Activated naive CD8-positive, alpha-beta T cell treated with anti-CD3 and anti-CD28 coated beads, Interleukin-2, amount 50 U/mL, for 24 hours (primary cell): ENCODE results near the gene GCC1.

ENCODE experiments used
- ATAC-seq: fragments of 150-1000 bp; cut with Tn5 transposase; one replicate; pipeline ENCODE4 v1.10.0; 2021
- DNase-seq: peaks from one replicate; pipeline ENCODE4 v3.0.0; 2021
- H3K27ac Mint-ChIP-seq: one replicate; pipeline ENCODE4 v1.8.0; 2021; ENCODE audit warnings: mild to moderate bottlenecking, mixed read lengths
- H3K27me3 Mint-ChIP-seq: one replicate; pipeline ENCODE4 v1.8.0; 2021; ENCODE audit warnings: mixed read lengths
- H3K36me3 Mint-ChIP-seq: one replicate; pipeline ENCODE4 v1.8.0; 2021; ENCODE audit warnings: low read depth, mixed read lengths
- H3K4me1 Mint-ChIP-seq: one replicate; pipeline ENCODE4 v1.8.0; 2021; ENCODE audit warnings: mixed read lengths
- H3K4me3 Mint-ChIP-seq: one replicate; pipeline ENCODE4 v1.8.0; 2021; ENCODE audit warnings: mild to moderate bottlenecking, moderate library complexity, mixed read lengths
- H3K9me3 Mint-ChIP-seq: one replicate; pipeline ENCODE4 v1.8.0; 2021; ENCODE audit warnings: mixed read lengths

The GCC1 gene

DNA sequence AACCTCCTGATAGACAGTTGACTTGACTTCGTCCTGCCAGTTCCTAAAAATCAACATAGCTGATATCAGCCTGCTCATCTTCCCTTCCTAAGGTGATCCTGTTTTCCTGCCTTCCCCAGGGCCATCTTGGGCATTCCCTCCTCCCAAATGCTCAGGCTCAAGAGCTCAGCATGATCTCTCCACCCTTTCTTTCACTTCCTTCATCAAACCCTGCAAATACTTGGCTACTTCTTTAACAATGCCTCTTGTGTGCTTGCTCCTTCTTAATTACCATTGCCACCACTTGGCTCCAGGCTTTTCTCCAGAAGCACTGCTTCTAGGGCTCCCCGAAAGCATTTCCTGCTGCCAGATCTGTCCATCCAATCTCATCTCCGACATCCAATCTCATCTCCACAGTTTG lies 15.5 kb upstream of the GCC1 start:
- DNase-seq (no peak), ATAC-seq (no peak)

DNA sequence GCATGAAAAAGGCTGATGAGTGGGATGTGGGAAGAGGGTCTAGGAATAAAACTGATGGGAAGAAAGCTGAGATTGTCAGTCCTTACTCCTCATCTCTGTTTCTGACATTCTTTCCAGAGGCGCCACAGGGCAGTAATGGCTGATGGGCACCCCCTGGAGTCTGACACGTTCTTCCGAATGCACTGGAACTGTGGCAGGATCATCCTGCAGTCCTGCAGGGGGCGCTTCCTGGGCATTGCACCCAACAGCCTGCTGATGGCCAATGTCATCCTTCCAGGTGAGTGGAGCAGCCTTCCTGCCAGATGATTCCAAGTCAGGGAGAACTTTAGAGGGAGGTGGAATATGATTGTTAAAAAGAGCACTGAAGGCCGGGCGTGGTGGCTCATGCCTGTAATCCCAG lies 12.9 kb upstream of the GCC1 start:
- H3K9me3 Mint-ChIP-seq: no peaks in the 10 kb centered on the region
- ATAC-seq (no peak), DNase-seq (no peak)
- H3K27ac Mint-ChIP-seq: no peak overlapping the region
- peaks cover 2% of the 10 kb centered on the region for H3K36me3 Mint-ChIP-seq
- no peak overlapping the region for H3K4me3 Mint-ChIP-seq
- no peaks in the 10 kb centered on the region for H3K4me1 Mint-ChIP-seq
- no peaks in the 10 kb centered on the region for H3K27me3 Mint-ChIP-seq

More for the DNA sequence above, 15.5 kb upstream of the GCC1 start:
- no peaks in the 10 kb centered on the region for H3K27me3 Mint-ChIP-seq
- no peaks in the 10 kb centered on the region for H3K9me3 Mint-ChIP-seq
- no peaks in the 10 kb centered on the region for H3K4me1 Mint-ChIP-seq
- H3K27ac Mint-ChIP-seq: no peak overlapping the region
- H3K36me3 Mint-ChIP-seq: peaks cover 2% of the 10 kb centered on the region
- no peak overlapping the region for H3K4me3 Mint-ChIP-seq

DNA sequence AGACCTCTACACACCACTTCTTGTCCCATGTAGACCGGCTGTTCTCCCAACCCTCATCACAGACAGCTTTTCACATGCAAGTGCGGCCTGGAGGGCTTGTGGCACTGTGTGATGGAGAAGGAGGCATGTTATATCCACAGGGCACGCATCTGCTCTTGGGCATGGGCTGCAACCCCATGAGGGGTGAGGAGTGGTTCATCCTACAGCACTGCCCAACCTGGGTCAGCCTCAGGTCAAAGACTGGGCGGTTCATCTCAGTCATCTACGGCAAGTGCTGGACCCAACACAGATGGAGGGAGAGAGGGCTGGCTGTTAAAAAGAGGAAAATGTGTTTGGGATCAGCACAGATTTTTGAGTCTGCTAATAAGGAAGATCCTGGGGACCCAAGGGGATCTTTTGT lies 10.3 kb upstream of the GCC1 start:
- DNase-seq: no peak
- no peaks in the 10 kb centered on the region for H3K9me3 Mint-ChIP-seq
- no peak overlapping the region for H3K27ac Mint-ChIP-seq
- no peak overlapping the region for H3K4me3 Mint-ChIP-seq
- no peaks in the 10 kb centered on the region for H3K27me3 Mint-ChIP-seq
- H3K4me1 Mint-ChIP-seq: peaks cover 6% of the 10 kb centered on the region
- no peak for ATAC-seq
- peaks cover 10% of the 10 kb centered on the region for H3K36me3 Mint-ChIP-seq

DNA sequence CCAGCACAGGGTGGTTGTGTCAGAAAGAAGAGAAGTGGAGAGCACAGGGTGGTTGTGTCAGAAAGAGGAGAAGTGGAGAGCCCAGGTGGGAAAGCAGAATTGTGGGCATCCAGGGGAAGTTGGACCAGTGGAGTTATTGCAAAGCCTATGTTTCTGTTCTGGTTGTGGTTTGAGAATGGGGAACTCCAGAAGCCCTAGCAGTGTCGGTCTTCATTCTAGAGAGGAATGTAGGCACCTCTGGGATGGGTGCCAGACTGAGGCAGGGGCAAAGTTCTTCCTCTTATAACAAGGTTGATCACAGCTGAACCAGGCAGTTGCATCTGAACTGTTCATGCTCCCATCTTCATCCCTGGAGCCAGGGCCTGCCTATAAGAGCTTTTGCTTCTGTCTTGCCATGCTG lies 9.1 kb upstream of the GCC1 start:
- Mint-ChIP-seq H3K9me3 (no peaks in the 10 kb centered on the region), H3K4me3 (no peak overlapping the region), H3K36me3 (peaks cover 14% of the 10 kb centered on the region), H3K27me3 (no peaks in the 10 kb centered on the region), H3K27ac (no peak overlapping the region), H3K4me1 (peaks cover 11% of the 10 kb centered on the region)
- ATAC-seq: no peak
- DNase-seq: no peak

DNA sequence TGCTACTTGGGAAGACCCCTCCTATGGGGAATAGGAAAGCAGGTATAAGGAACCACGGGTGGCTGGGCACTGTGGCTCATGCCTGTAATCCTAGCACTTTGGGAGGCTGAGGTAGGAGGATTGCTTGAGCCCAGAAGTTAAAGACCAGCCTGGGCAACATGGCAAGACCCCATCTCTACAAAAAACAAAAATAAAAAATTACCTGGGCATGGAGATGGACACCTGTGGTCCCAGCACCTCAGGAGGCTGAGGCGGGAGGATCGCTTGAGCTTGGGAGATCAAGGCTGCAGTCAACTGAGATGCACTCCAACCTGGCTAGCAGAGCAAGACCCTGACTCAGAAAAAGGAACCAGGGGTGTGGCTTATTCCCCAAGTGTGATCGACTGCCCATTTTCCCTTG lies 7.2 kb upstream of the GCC1 start:
- DNase-seq (no peak), ATAC-seq (no peak)
- no peak overlapping the region for H3K27ac Mint-ChIP-seq
- no peak overlapping the region for H3K4me3 Mint-ChIP-seq
- H3K9me3 Mint-ChIP-seq: no peaks in the 10 kb centered on the region
- H3K36me3 Mint-ChIP-seq: peaks cover 14% of the 10 kb centered on the region
- no peaks in the 10 kb centered on the region for H3K27me3 Mint-ChIP-seq
- peaks cover 18% of the 10 kb centered on the region for H3K4me1 Mint-ChIP-seq

DNA sequence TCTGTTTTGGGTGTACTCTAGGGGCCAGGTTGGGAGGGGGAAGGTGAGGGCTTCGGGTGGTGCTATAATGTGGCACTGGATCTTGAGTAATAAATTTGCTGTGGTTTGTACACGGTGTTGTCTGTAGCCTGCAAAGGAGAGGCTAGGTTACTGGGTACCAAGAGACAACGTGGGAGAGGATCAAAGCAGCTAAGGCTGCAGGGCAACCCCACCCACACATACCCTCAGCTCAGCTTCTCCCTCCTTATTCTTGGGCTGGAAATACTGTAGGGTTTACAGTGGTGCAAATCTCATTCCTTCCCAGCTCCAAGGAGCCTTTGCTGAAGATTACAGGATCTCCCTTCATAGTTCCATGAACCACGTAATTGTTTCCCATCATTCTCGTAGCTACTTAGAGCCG lies 6.2 kb upstream of the GCC1 start:
- Mint-ChIP-seq H3K27me3 (no peaks in the 10 kb centered on the region), H3K36me3 (peaks cover 14% of the 10 kb centered on the region), H3K4me3 (no peak overlapping the region)

DNA sequence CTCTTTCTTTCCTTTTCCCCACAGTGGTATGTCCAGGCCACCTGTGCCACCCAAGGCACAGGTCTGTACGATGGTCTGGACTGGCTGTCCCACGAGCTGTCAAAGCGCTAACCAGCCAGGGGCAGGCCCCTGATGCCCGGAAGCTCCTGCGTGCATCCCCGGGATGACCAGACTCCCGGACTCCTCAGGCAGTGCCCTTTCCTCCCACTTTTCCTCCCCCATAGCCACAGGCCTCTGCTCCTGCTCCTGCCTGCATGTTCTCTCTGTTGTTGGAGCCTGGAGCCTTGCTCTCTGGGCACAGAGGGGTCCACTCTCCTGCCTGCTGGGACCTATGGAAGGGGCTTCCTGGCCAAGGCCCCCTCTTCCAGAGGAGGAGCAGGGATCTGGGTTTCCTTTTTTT lies 5.8 kb upstream of the GCC1 start:
- Mint-ChIP-seq H3K9me3 (no peaks in the 10 kb centered on the region), H3K27ac (no peak overlapping the region), H3K36me3 (peaks cover 14% of the 10 kb centered on the region), H3K4me1 (peaks cover 26% of the 10 kb centered on the region), H3K27me3 (no peaks in the 10 kb centered on the region), H3K4me3 (no peak overlapping the region)
- ATAC-seq (no peak), DNase-seq (no peak)

More for the DNA sequence above, 6.2 kb upstream of the GCC1 start:
- peaks cover 21% of the 10 kb centered on the region for H3K4me1 Mint-ChIP-seq
- DNase-seq: no peak
- H3K27ac Mint-ChIP-seq: no peak overlapping the region
- no peak for ATAC-seq
- no peaks in the 10 kb centered on the region for H3K9me3 Mint-ChIP-seq

DNA sequence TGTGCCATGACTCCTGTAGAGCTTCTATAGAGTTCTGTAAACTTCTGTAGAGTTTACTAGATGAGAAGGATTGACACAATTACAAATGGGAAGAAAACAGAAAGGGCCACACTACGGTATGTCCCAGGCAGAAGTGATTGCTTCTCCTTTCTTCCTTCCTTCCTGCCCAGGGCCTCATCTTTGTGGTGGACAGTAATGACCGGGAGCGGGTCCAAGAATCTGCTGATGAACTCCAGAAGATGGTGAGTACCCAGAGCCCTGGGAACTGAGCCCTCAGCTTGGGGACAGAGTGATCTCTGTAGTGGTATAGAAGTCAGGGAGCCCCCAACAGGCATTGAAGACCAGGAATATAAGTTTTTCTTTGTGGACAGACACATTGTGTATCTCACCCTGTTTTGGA lies 4.5 kb upstream of the GCC1 start:
- Mint-ChIP-seq H3K27me3 (no peaks in the 10 kb centered on the region), H3K36me3 (peaks cover 14% of the 10 kb centered on the region), H3K4me3 (peak overlapping the region; percentile 97), H3K4me1 (peaks cover 33% of the 10 kb centered on the region), H3K27ac (peak overlapping the region; percentile 56), H3K9me3 (no peaks in the 10 kb centered on the region)
- ATAC-seq (no peak), DNase-seq (no peak)

DNA sequence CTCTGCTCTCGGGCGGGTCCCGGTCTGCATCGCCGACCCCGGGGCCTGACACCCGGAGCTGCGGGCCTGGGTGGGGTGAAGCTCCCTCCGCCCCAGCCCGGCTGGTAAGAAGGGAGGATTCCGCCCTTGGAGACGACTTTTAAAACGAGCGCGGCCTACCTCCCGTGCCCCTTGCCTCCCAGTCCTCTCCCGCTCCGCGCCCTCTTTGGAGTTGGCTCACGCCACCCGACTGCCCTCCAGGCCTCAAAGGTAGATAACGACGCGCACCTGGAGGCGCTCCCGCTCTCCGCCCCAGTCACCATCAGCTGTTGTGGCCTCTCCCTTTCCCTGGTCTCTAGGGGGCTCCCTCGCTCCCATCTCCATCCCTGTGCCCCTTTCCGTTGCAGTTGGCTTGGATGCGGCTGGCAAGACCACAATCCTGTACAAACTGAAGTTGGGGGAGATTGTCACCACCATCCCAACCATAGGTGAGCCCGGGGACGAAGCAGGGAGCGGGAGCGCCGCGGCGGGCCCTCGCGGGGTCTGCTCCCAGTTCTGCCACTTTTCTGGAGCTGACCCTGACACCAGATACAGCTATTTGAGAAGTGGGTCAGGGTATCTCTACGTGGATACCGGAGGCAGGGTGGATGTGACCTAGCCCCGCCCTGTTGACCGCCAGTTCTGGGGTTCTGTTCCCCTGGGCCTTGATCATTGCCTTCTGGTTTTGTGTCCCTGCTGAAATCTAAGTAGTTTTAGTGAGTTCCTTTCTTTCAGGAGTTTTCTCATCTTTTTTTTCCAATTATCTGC lies 3.5 kb upstream of the GCC1 start:
- peak overlapping the region; percentile 93 for H3K27ac Mint-ChIP-seq
- H3K9me3 Mint-ChIP-seq: no peaks in the 10 kb centered on the region
- DNase-seq: peak; percentile 38
- no peaks in the 10 kb centered on the region for H3K27me3 Mint-ChIP-seq
- ATAC-seq: peak; percentile 11
- peaks cover 41% of the 10 kb centered on the region for H3K4me1 Mint-ChIP-seq
- peaks cover 15% of the 10 kb centered on the region for H3K36me3 Mint-ChIP-seq
- H3K4me3 Mint-ChIP-seq: peak overlapping the region; percentile 97

DNA sequence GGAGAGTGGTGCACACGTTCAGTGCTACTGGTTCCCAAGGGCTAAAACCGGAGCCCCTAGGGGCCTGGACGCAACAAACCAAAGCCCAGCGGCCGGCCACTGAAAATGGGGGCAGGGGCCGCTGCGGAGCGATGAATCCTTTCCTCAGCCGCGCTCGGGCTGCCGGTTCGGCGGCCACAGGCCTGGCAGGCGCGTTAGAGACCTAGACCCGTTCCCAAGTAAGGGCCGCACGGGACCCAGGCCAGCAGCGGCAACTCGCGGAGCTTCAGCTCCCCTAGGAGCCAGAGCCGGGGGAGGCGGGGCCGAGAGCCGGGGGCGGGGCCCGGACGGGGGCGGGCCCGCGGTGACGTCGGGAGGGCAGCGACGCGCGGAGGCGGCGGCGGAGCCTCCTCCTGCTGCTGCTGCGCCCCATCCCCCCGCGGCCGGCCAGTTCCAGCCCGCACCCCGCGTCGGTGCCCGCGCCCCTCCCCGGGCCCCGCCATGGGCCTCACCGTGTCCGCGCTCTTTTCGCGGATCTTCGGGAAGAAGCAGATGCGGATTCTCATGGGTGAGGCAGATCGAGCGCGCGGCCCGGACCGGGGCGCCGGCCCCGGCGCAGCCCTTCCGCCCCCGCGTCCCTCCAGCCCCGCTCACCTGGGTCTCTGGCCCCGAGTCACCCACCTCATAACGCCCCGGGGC lies 2.8 kb upstream of the GCC1 start, which contains the start of gene ARF5:
Gene ARF5 (plus strand): TSS at position 393 of the 678 bp plus-strand sequence. CDS start 88 bp downstream, at position 481.
- peaks cover 48% of the 10 kb centered on the region for H3K4me1 Mint-ChIP-seq
- no peaks in the 10 kb centered on the region for H3K9me3 Mint-ChIP-seq
- peak within 1 kb of the TSS; percentile 93 for H3K27ac Mint-ChIP-seq
- DNase-seq (peak; percentile 91), ATAC-seq (peak; percentile 77)
- H3K27me3 Mint-ChIP-seq: no peaks in the 10 kb centered on the region
- peak within 1 kb of the TSS; percentile 97 for H3K4me3 Mint-ChIP-seq
- H3K36me3 Mint-ChIP-seq: peaks cover 20% of the 10 kb centered on the region

DNA sequence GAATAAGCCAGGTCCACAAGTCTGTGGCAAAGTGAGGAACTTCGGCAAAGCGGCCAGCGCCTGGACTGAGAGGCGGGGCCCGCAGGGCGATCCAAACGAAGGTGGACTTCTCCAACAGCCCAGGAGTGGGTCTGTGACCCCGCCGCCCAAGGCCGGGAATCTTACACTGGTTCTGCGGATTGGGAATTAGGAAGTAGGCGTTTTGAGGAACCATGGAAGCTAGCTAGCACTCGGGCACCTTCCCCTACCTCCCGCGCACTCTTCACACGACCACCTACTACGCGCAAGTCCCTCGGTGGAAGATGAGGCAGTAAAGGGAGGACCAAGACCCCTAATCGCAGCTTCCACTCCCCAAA lies 2.2 kb upstream of the GCC1 start:
- peak; percentile 3 for DNase-seq
- no peaks in the 10 kb centered on the region for H3K9me3 Mint-ChIP-seq
- H3K36me3 Mint-ChIP-seq: peaks cover 25% of the 10 kb centered on the region
- peaks cover 53% of the 10 kb centered on the region for H3K4me1 Mint-ChIP-seq
- H3K4me3 Mint-ChIP-seq: peak overlapping the region; percentile 97
- no peaks in the 10 kb centered on the region for H3K27me3 Mint-ChIP-seq
- no peak overlapping the region for H3K27ac Mint-ChIP-seq
- ATAC-seq: no peak

DNA sequence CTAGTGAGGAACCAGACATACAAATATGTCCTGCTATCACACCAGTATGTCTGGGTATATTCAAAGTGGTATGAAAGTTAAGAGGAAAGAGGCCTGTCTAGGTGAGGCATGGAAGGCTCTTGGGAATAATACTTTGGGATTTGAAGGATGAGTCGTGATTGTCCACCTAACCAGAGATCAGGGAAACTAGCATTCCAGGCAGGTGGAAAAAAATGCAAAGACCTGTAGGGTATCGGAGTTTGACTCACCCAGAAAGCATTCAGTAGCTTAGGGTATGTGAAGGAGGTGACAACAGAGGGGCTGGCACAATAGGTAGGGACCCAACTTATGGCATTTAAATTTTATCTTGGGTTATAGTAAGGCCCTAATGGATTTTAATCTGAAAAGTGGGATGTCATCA lies 950 bp upstream of the GCC1 start:
- no peaks in the 10 kb centered on the region for H3K9me3 Mint-ChIP-seq
- H3K4me1 Mint-ChIP-seq: peaks cover 61% of the 10 kb centered on the region
- ATAC-seq: no peak
- peak overlapping the region; percentile 87 for H3K4me3 Mint-ChIP-seq
- DNase-seq: no peak
- H3K27ac Mint-ChIP-seq: no peak overlapping the region
- H3K36me3 Mint-ChIP-seq: peaks cover 19% of the 10 kb centered on the region
- no peaks in the 10 kb centered on the region for H3K27me3 Mint-ChIP-seq

DNA sequence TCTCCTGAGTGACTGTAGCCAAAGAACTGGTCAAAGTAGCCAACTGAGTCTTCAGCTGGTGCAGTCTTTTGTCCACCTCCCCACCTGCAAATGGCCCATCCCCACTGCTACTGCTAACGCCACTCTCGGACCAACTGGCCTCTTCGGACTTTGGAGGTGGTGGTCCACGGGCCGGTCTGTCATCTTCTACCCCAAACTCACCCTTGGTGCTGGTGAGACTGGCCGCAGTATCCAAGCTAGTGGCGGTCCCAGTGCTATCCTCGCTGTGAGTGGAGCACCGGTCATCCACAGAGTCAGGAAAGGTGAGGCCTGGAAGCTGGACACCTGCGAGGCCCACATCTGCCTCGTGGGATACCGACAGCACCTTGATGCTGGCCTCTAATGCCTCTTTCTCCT lies 750 bp downstream of the GCC1 start:
- ATAC-seq: no peak

DNA sequence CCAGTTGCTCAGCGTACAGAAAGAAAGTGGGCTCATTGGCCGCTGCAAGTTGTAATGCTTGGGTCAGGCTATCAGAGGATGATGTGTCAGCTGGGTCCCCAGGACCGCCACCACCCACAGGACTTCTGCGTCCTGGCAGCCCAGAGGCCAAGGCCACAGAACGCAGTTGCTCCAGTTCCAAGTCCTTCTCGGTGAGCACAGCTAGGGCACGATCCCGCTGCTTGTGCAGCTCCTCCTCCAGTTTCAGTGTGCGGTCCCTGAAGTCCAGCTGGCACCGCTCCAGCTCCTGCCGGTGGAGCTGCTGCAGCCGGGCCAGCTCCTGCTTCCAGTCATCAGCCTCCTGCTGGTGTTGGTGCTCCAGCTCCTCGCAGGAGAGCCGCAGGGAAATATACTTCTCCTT lies 3.0 kb downstream of the GCC1 start:
- Mint-ChIP-seq H3K4me3 (no peak overlapping the region), H3K27me3 (no peaks in the 10 kb centered on the region), H3K9me3 (no peaks in the 10 kb centered on the region), H3K36me3 (peaks cover 16% of the 10 kb centered on the region), H3K27ac (no peak overlapping the region), H3K4me1 (peaks cover 52% of the 10 kb centered on the region)
- no peak for DNase-seq
- ATAC-seq: no peak

More for the DNA sequence above, 750 bp downstream of the GCC1 start:
- Mint-ChIP-seq H3K9me3 (no peaks in the 10 kb centered on the region), H3K4me3 (peak overlapping the region; percentile 87), H3K4me1 (peaks cover 61% of the 10 kb centered on the region), H3K36me3 (peaks cover 14% of the 10 kb centered on the region), H3K27me3 (no peaks in the 10 kb centered on the region), H3K27ac (peak overlapping the region; percentile 73)
- no peak for DNase-seq

DNA sequence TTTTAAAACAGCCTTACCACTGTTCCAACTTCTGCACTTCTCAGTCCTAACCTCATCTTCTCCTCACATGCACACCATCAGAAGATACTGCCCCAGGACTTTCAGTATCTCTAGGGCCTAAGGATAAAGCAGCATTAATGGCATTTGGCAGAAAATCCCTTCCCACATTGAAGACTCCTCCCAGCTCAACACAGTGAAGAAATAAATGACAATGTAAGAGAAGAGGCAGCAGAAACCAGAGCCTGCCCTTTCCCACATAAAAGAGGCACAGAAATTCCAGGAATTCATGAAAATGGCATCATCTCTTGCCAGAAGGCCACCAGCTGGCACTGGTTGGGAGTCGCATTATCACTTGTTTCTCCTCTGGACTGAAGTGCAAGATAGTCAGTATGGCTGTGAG lies 3.7 kb downstream of the GCC1 start:
- no peaks in the 10 kb centered on the region for H3K27me3 Mint-ChIP-seq
- H3K9me3 Mint-ChIP-seq: no peaks in the 10 kb centered on the region
- no peak overlapping the region for H3K4me3 Mint-ChIP-seq
- H3K36me3 Mint-ChIP-seq: peaks cover 18% of the 10 kb centered on the region
- no peak overlapping the region for H3K27ac Mint-ChIP-seq
- H3K4me1 Mint-ChIP-seq: peaks cover 50% of the 10 kb centered on the region
- no peak for ATAC-seq
- DNase-seq: no peak
